HG02970 (cell line): ENCODE measurements around the gene CNTRL.

Source experiments
- ATAC-seq: cut with Tn5 transposase; IDR thresholded peaks from one replicate; pipeline ENCODE4 v1.9.1; 2021; ENCODE audit warnings: mild to moderate bottlenecking, moderate library complexity, moderate number of reproducible peaks; ENCODE audit not compliant: unreplicated experiment, low FRiP score

Gene CNTRL

GRCh38 chr9:121196389-121196788, 121.6 kb downstream of the CNTRL start:
- no peak for ATAC-seq

GRCh38 chr9:121197132-121197531, 122.4 kb downstream of the CNTRL start:
- ATAC-seq, result no peak

- no peak for ATAC-seq
Observed at GRCh38 chr9:121198512-121199042, 123.8 kb downstream of the CNTRL start.

- no peak for ATAC-seq
Observed at GRCh38 chr9:121199921-121200320, 125.2 kb downstream of the CNTRL start.

- ATAC-seq, result no peak
Observed at GRCh38 chr9:121200356-121200755, 125.6 kb downstream of the CNTRL start.

GRCh38 chr9:121201045-121201737, 126.4 kb downstream of the CNTRL start:
- peak; percentile 25 for ATAC-seq

GRCh38 chr9:121201738-121202533, 127.2 kb downstream of the CNTRL start, which contains the start of gene RAB14:
Gene RAB14 (minus strand): TSS chr9:121201869. CDS start chr9:121193412, 8,457 bp downstream.
- peak; percentile 88 for ATAC-seq

GRCh38 chr9:121204121-121204520, 129.4 kb downstream of the CNTRL start:
- ATAC-seq, result no peak

- no peak for ATAC-seq
Observed at GRCh38 chr9:121204611-121205010, 129.9 kb downstream of the CNTRL start.

- ATAC-seq, result peak; percentile 6
Observed at GRCh38 chr9:121206516-121207370, 132.0 kb downstream of the CNTRL start.

GRCh38 chr9:121207371-121207940, 132.7 kb downstream of the CNTRL start:
- ATAC-seq, result peak; percentile 50

GRCh38 chr9:121210536-121210935, 135.8 kb downstream of the CNTRL start:
- no peak for ATAC-seq

- ATAC-seq, result no peak
Observed at GRCh38 chr9:121213136-121213806, 138.5 kb downstream of the CNTRL start.

- ATAC-seq, result no peak
Observed at GRCh38 chr9:121214005-121214404, 139.2 kb downstream of the CNTRL start.

GRCh38 chr9:121216271-121216805, 141.6 kb downstream of the CNTRL start:
- no peak for ATAC-seq

GRCh38 chr9:121217609-121218292, 143.0 kb downstream of the CNTRL start:
- ATAC-seq, result no peak

- ATAC-seq, result no peak
Observed at GRCh38 chr9:121218357-121219027, 143.7 kb downstream of the CNTRL start.

- ATAC-seq, result no peak
Observed at GRCh38 chr9:121219530-121219929, 144.8 kb downstream of the CNTRL start.
